ENCODE results near the gene PRH1.

DNA sequence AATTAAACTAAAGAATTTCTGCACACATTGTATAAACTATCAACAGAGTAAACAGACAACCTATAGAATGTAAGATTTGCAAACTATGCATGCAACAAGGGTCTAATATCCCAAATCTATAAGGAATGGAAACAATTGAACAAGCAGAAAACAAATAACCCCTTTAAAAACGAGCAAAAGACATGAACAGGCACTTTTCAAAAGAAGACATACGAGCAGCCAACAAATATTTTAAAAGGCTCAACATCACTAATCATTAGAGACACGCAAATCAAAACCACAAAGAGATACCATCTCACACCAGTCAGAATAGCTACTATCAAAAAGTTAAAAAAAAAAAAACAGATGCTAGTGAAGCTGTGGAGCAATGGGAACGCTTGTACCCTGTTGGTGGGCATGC, 20.6 kb upstream of the PRH1 start:
- TF ChIP-seq, protein P1, sequence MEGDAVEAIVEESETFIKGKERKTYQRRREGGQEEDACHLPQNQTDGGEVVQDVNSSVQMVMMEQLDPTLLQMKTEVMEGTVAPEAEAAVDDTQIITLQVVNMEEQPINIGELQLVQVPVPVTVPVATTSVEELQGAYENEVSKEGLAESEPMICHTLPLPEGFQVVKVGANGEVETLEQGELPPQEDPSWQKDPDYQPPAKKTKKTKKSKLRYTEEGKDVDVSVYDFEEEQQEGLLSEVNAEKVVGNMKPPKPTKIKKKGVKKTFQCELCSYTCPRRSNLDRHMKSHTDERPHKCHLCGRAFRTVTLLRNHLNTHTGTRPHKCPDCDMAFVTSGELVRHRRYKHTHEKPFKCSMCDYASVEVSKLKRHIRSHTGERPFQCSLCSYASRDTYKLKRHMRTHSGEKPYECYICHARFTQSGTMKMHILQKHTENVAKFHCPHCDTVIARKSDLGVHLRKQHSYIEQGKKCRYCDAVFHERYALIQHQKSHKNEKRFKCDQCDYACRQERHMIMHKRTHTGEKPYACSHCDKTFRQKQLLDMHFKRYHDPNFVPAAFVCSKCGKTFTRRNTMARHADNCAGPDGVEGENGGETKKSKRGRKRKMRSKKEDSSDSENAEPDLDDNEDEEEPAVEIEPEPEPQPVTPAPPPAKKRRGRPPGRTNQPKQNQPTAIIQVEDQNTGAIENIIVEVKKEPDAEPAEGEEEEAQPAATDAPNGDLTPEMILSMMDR (conservative IDR thresholded peaks at IDR 0.05 in 1 of 2, IDR thresholded peaks at IDR 0.05 in 1 of 2; ENCODE audit: low read depth in 1 of 2, low read length in 2 of 2): no peak
- no peak for TF ChIP-seq EZH2 (IDR thresholded peaks at IDR 0.05; ENCODE audit: low read length, missing control alignments)

All from fibroblast of lung (primary cell).